GM12892 (cell line): ENCODE results near the gene DOK1.

ENCODE experiments used
- DNase-seq: peaks from one replicate; pipeline ENCODE4 v3.0.0; 2011; ENCODE audit not compliant: insufficient read length
- FAIRE-seq: peaks from 2 replicates; lab custom pipeline; 2011; peaks lifted over from hg19 to GRCh38; lab: Jason Lieb, UNC
- POLR2A ChIP-seq: IDR thresholded peaks from 2 replicates; pipeline ENCODE4 v1.6.1; 2011; ENCODE audit warnings: low read depth, low read length, control low read depth
- POLR2AphosphoS5 ChIP-seq: IDR thresholded peaks from 2 replicates; pipeline ENCODE4 v1.6.1; 2011; ENCODE audit warnings: low read depth, low read length, control low read depth
- TAF1 ChIP-seq: IDR thresholded peaks from 2 replicates; pipeline ENCODE4 v1.6.1; 2011; ENCODE audit warnings: low read depth, mild to moderate bottlenecking, control low read depth, low read length, borderline replicate concordance

DOK1 gene

DNA sequence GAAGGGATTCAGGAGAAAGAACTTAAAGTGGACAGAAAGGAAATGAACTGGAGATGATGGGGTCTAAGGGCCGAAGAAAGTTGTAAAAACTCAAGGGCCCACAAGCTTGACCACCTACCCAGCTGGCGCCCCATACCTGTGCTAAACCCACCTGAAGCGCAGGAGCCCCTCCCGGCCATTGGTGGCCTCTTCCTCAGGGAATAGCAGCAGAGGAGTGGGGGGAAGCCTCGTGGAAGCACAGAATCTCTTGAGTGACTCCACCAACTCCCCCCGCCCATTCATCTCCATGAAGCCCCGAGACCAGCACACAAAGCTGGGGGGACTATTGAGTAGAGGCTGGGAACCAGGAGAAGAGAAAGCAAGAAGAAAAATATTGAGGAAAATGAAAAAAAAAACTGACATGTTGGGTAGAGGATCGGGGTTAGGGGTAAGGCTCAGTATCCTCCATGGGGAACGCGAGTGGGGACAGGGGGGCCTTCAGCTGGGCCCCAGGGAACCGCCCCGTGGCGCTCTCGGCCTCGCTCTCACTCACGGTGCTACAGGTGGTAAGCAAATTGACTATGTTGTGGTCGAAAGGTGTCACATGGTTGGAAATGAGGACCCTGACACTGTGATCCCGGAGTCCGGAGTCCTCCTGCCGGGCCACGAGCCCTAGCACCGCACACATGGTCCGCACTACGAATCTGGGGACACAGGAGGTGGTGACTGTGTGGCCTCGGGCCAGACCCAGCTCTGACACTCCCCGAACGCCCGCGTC, 25.7 kb upstream of the DOK1 start:
- no peak for DNase-seq
- FAIRE-seq: no peak
- no peak for TF ChIP-seq POLR2A
- TF ChIP-seq POLR2AphosphoS5: no peak
- TF ChIP-seq TAF1: no peak

GRCh38 chr2:74529357-74530238, 24.9 kb upstream of the DOK1 start, which contains the start of the genes AUP1 and HTRA2:
Gene AUP1 (minus strand): TSS chr2:74529706. CDS start chr2:74529629, 77 bp downstream.
Gene HTRA2 (plus strand): TSS chr2:74529933. CDS start chr2:74530007, 74 bp downstream.
- TF ChIP-seq POLR2A (peak; percentile 91), TAF1 (peak; percentile 95), POLR2AphosphoS5 (peak; percentile 75; the same call in 1 of the 2 replicates)
- DNase-seq (peak; percentile 99), FAIRE-seq (peak; percentile 93)

GRCh38 chr2:74530239-74531187, 24.0 kb upstream of the DOK1 start:
- no peak for DNase-seq
- TF ChIP-seq TAF1 (peak; percentile 57), POLR2A (peak; percentile 68), POLR2AphosphoS5 (peak; percentile 52; the same call in 1 of the 2 replicates)
- FAIRE-seq: peak; percentile 92

GRCh38 chr2:74531666-74532065, 22.9 kb upstream of the DOK1 start:
- DNase-seq (no peak), FAIRE-seq (no peak)
- no peak for TF ChIP-seq TAF1
- TF ChIP-seq POLR2A: no peak
- no peak for TF ChIP-seq POLR2AphosphoS5

DNA sequence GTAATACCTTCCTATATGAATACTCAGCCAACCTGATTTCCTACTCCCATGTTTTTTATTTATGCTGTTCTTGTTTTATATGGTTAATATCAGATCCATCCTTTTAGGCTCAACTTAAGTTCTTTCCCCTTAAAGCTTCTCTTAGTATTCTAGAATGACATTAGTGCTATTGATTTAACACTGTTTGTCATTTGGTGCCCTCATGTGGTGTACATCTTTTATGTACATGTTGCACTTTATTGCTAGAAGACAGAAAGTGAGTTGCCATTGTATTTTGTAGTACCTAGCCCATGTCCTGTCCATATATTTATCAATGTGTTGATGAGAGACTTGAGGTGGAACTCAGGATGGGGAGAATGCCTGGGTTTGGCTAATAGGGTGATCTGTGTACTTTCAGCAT, 22.3 kb upstream of the DOK1 start:
- FAIRE-seq: no peak
- no peak for DNase-seq
- no peak for TF ChIP-seq TAF1
- no peak for TF ChIP-seq POLR2AphosphoS5
- TF ChIP-seq POLR2A: no peak

DNA sequence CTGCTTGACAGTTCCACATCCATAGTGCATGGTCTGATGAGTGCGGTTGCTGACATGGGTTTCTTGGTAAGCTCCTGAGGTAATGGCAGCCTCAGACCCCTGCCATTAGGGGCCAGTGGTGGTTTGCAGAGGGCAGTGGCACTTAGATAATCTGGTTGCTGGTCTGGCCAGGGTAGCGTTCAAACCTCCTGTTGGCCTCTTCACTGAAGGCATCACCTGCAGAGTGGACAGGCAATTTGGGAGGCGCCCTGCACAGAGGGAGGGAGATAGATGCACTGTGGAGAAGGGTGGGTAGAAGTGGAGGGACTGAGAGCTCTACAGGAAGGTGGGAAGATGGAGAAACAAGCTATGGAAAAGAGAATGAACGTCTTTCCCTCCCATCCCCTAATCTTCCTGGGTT, 21.1 kb upstream of the DOK1 start:
- DNase-seq (no peak), FAIRE-seq (no peak)
- TF ChIP-seq TAF1 (no peak), POLR2A (peak; percentile 42; the same call in 1 of the 2 replicates), POLR2AphosphoS5 (0 out of 2 replicates have a peak, but pooled peaks have one; percentile 45)

GRCh38 chr2:74534411-74534810, 20.1 kb upstream of the DOK1 start:
- DNase-seq (no peak), FAIRE-seq (no peak)
- TF ChIP-seq POLR2AphosphoS5: peak; percentile 44
- TF ChIP-seq POLR2A: 0 out of 2 replicates have a peak, but pooled peaks have one; percentile 12
- no peak for TF ChIP-seq TAF1

DNA sequence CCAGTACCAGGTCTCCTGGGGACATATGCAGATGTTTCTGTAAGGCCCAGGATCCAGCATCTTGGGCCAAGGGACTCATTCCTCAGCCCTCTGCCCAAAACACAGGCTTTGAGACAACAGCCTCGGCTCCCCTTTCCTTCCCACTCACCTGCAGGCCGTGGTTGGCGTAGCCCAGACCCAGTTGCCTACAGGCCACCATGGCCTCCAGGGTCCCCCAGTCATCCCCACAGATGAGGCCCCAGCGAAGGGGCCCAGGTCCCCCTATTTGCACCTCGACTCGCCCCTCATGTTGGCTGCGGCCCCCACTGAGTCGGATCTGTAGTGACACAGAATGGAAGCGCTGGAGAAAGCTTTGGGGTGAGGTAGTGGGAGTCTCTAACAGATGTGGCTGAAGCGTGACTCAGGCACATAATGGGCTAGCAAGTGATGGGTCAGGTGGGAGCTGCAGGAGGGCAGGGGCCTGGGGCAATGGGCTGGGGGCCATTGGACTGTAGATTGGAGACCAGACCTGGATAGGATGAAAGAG, 19.0 kb upstream of the DOK1 start:
- DNase-seq (no peak), FAIRE-seq (no peak)
- TF ChIP-seq POLR2AphosphoS5: no peak
- TF ChIP-seq POLR2A: no peak

DNA sequence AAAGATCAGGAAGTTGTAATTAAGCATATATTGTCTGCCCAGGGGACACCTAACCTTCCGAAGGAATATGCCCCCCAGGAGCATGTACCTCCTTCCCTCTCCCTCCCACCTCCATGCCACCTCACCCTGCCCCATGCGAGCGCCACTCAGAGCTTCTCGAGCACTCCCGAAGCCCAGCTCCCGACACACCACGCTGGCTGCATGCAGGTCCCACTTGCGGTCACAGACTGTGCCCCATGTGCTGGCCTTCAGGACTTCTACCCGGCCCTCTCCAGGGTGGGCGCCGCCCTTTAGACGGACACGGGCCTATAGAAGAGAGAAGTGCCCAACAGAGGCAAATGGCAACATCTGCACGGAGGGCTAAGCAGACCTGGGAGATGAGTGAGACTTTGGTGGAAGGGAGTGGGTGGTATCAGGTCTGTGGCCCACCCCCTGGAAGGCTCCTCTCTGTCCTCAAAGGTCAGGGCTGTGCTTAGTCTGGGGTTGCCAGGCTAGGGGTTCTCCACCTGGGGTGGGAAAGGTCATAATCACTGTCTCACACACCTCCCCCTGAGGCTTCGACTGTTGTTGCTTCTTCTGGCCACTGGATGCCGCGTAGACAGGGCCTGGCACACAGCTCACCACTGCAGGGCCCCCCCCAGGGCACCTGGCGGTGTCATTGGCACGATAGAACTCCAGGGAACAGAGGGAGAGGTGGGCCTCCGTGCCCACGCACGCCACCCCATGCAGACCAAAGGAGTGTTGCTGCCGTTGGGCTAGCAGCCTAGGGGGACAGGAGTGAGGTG, 18.2 kb upstream of the DOK1 start:
- DNase-seq (no peak), FAIRE-seq (no peak)
- TF ChIP-seq POLR2AphosphoS5 (no peak), TAF1 (no peak), POLR2A (no peak)

DNA sequence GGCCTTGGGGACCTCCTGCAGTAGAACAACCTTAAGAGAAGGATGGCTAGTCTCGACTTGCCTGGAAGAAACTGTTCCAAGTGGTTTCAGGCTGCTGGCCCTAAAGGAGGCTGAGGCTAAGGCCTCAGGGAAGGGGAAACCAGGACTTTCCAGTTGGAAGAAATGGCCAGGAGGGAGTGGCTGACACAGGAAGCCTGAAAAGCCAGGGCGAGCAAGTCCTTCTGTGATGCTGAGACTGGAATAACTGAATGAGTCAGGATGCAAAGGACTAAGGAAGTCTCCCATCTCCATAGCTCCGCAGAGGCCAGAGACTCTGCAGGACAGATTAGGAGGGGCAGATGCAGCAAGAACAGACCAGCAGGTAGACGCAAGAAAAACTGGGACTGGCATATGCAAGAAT, 17.4 kb upstream of the DOK1 start:
- DNase-seq (no peak), FAIRE-seq (peak; percentile 27)

More for the DNA sequence above, 17.4 kb upstream of the DOK1 start:
- TF ChIP-seq TAF1: no peak
- TF ChIP-seq POLR2AphosphoS5: no peak
- TF ChIP-seq POLR2A: no peak; the same call in 1 of the 2 replicates
